DND-41 (cell line): ENCODE measurements around the gene MTR.

Experiments
- EZH2 ChIP-seq: IDR thresholded peaks from 3 replicates; pipeline ENCODE4 v1.6.1; 2012; ENCODE audit warnings: borderline replicate concordance, low read depth, mild to moderate bottlenecking, moderate library complexity, low read length, inconsistent platforms; ENCODE audit not compliant: severe bottlenecking
- TF ChIP-seq, protein P1 (sequence below): IDR thresholded peaks from 2 replicates; pipeline ENCODE4 v1.5.1; 2012; ENCODE audit warnings: borderline replicate concordance, low read length, moderate library complexity, mild to moderate bottlenecking; ENCODE audit not compliant: poor library complexity, severe bottlenecking; ENCODE audit errors: extremely low read depth

DNA sequence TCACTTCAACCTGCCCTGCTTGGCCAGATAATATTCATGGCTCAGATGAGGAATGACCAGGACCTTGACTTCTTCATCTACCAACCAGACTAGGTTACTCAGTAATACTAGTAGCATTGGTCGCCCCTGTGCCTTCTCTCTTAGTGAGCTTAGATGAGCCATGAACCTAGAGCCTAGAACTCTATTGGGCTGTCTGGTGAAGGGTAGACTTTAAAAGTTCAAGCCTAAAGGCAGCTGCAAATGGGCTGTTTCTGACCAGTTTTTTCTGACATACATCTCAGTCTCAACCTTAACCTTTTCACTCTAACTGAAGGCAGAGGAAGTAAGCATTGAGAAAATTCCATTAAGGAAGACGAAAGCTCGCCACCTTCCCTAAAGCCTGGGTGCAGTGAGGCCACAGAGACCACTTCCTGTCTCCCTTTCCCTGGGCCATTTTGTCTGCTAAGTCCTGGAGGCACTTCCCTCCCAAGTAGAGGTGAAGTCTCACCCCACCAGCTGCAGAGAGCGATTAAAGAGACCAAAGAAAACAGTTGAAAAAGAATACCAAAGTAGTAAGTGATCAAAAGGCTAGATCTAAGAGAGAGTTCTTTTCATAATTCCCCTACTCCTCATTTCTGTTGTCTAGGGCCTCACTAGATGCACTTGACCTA is 53.3 kb downstream of the MTR start:
- TF ChIP-seq, protein P1, sequence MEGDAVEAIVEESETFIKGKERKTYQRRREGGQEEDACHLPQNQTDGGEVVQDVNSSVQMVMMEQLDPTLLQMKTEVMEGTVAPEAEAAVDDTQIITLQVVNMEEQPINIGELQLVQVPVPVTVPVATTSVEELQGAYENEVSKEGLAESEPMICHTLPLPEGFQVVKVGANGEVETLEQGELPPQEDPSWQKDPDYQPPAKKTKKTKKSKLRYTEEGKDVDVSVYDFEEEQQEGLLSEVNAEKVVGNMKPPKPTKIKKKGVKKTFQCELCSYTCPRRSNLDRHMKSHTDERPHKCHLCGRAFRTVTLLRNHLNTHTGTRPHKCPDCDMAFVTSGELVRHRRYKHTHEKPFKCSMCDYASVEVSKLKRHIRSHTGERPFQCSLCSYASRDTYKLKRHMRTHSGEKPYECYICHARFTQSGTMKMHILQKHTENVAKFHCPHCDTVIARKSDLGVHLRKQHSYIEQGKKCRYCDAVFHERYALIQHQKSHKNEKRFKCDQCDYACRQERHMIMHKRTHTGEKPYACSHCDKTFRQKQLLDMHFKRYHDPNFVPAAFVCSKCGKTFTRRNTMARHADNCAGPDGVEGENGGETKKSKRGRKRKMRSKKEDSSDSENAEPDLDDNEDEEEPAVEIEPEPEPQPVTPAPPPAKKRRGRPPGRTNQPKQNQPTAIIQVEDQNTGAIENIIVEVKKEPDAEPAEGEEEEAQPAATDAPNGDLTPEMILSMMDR, result no peak
- TF ChIP-seq EZH2, result no peak
